BE2C (cell line): ENCODE results near the gene AP1M2.

Source experiments
- DNase-seq: peaks from one replicate; pipeline ENCODE4 v3.0.0-alpha.2; 2020
- H3K27me3 ChIP-seq: fragments of 250-450 bp; sonication (Bioruptor Pico); 2 replicates; pipeline ENCODE4 v1.5.1; 2020; ENCODE audit warnings: mild to moderate bottlenecking
- H3K36me3 ChIP-seq: fragments of 250-450 bp; sonication (Bioruptor Pico); 2 replicates; pipeline ENCODE4 v1.5.1; 2020; ENCODE audit warnings: mild to moderate bottlenecking
- H3K4me1 ChIP-seq: fragments of 250-450 bp; sonication (Bioruptor Pico); 2 replicates; pipeline ENCODE4 v1.5.1; 2020
- H3K4me3 ChIP-seq: 2 replicates; pipeline ENCODE4 v1.5.1; 2011; ENCODE audit warnings: low read depth, low read length
- H3K9me3 ChIP-seq: fragments of 250-450 bp; sonication (Bioruptor Pico); 2 replicates; pipeline ENCODE4 v1.5.1; 2020
- CTCF ChIP-seq: IDR thresholded peaks from 2 replicates; pipeline ENCODE4 v1.5.1; 2012; ENCODE audit warnings: mild to moderate bottlenecking, low read depth, low read length

The AP1M2 gene

GRCh38 chr19:10525636-10526035 lies 61.5 kb downstream of the AP1M2 start:
- Histone ChIP-seq H3K27me3 (peaks cover 9% of the 10 kb centered on the region), H3K9me3 (no peaks in the 10 kb centered on the region), H3K4me1 (no peaks in the 10 kb centered on the region), H3K4me3 (no peak overlapping the region), H3K36me3 (no peaks in the 10 kb centered on the region)
- TF ChIP-seq CTCF, result no peak
- no peak for DNase-seq

- Histone ChIP-seq H3K27me3 (peaks cover 33% of the 10 kb centered on the region), H3K36me3 (no peaks in the 10 kb centered on the region), H3K4me1 (no peaks in the 10 kb centered on the region), H3K4me3 (no peak overlapping the region), H3K9me3 (no peaks in the 10 kb centered on the region)
- no peak for TF ChIP-seq CTCF
- no peak for DNase-seq
These were observed 63.9 kb downstream of the AP1M2 start for GRCh38 chr19:10523135-10523636.
